HCT116 (cell line): ENCODE results near the gene MYH11. TPM values are rescaled to one million over a fixed set of nuclear protein-coding genes. Genes with fewer than 3 reads are reported as not detected.

ENCODE experiments used
- ATAC-seq: fragments of 200-7000 bp; cut with Tn5 transposase; 2 replicates; pipeline ENCODE4 v1.9.1; 2020; ENCODE audit warnings: mild to moderate bottlenecking, moderate library complexity
- BruUV-seq: library from RNA; stranded (reverse); fragments of 400-500 nt; replicated peaks from 2 replicates; lab custom pipeline; 2021; lab: Mats Ljungman, UMichigan
- CTCF ChIA-PET: fragments of 300-600 bp; sonication (Branson Sonifier 250); formaldehyde crosslinking; loops from one replicate; lab custom pipeline; 2021; ENCODE audit warnings: antibody characterized with exemption; lab: Charles Lee
- POLR2A ChIA-PET: fragments of 300-600, 350-600 bp; sonication (Branson Sonifier 250); formaldehyde crosslinking; loops from one replicate; lab custom pipeline; 2021; ENCODE audit warnings: antibody characterized with exemption; lab: Charles Lee
- RAD21 ChIA-PET, 2 experiments: fragments of 300-600 bp; sonication (Branson Sonifier 250); formaldehyde crosslinking; loops; one replicate each; lab custom pipeline; 2023; ENCODE audit warnings: low total read pairs in 2 of 2; ENCODE audit not compliant: uncharacterized antibody in 2 of 2, unreplicated experiment in 2 of 2, low non-redundant PET in 1 of 2; lab: Charles Lee
- DNase-seq: peaks from one replicate; pipeline ENCODE4 v3.0.0-alpha.2; 2010; ENCODE audit warnings: low read depth, low spot score
- H2AFZ ChIP-seq: fragments of 200-600 bp; shearing (Covaris generic), sonication (generic); 2 replicates; pipeline ENCODE4 v1.6.1; 2017; ENCODE audit warnings: low read depth, mixed run types, mixed read lengths, antibody characterized with exemption, low read length; ENCODE audit not compliant: poor library complexity, severe bottlenecking
- H3K27ac ChIP-seq: 2 replicates; pipeline ENCODE4 v1.5.1; 2012; ENCODE audit warnings: low read depth, low read length
- H3K27me3 ChIP-seq: fragments of 200-600 bp; sonication (generic); 2 replicates; pipeline ENCODE4 v1.6.1; 2016; ENCODE audit warnings: mixed run types, low read length, mixed read lengths; ENCODE audit not compliant: insufficient read depth
- H3K36me3 ChIP-seq, 2 experiments: fragments of 200-500 bp in 1 of 2; fragments of 200-600 bp in 1 of 2; sonication (Bioruptor generic) in 1 of 2; sonication (generic) in 1 of 2; 2 replicates each; pipeline versions ENCODE4 v1.5.1 to v1.6.1; 2014 to 2016; ENCODE audit warnings: low read length in 2 of 2, inconsistent platforms in 1 of 2, mixed read lengths in 1 of 2, mixed run types in 1 of 2; ENCODE audit not compliant: insufficient read depth in 2 of 2, control insufficient read depth in 1 of 2
- H3K4me1 ChIP-seq, 2 experiments: fragments of 200-600 bp in 1 of 2; sonication (generic) in 1 of 2; 2 replicates each; pipeline versions ENCODE4 v1.5.1 to v1.6.1; 2012 to 2017; ENCODE audit warnings: low read length in 2 of 2, inconsistent platforms in 1 of 2, mild to moderate bottlenecking in 1 of 2, mixed read lengths in 1 of 2, mixed run types in 1 of 2, moderate library complexity in 1 of 2; ENCODE audit not compliant: insufficient read depth in 2 of 2, control insufficient read depth in 1 of 2
- H3K4me2 ChIP-seq: fragments of 200-600 bp; sonication (generic); 2 replicates; pipeline ENCODE4 v1.6.1; 2017; ENCODE audit warnings: mixed run types, low read length, mixed read lengths
- H3K4me3 ChIP-seq, 2 experiments: fragments of 200-600 bp in 1 of 2; sonication (generic) in 1 of 2; replicated peaks in 1 of 2; 2 replicates each; pipeline ENCODE4 v1.5.1; 2011 to 2016; ENCODE audit warnings: low read length in 2 of 2, control low read depth in 1 of 2, low read depth in 1 of 2, mild to moderate bottlenecking in 1 of 2, mixed read lengths in 1 of 2, mixed run types in 1 of 2
- H3K79me2 ChIP-seq: fragments of 200-600 bp; sonication (generic); 2 replicates; pipeline ENCODE4 v1.6.1; 2017; ENCODE audit warnings: mild to moderate bottlenecking, mixed run types, low read length, moderate library complexity, mixed read lengths; ENCODE audit not compliant: insufficient read depth
- H3K9ac ChIP-seq: fragments of 200-600 bp; sonication (generic); 2 replicates; pipeline ENCODE4 v1.6.1; 2016; ENCODE audit warnings: low read length, mixed read lengths
- H3K9me2 ChIP-seq: fragments of 200-600 bp; sonication (generic), shearing (Covaris generic); 2 replicates; pipeline ENCODE4 v1.6.1; 2017; ENCODE audit warnings: mixed run types, mild to moderate bottlenecking, moderate library complexity; ENCODE audit not compliant: insufficient read depth
- H3K9me3 ChIP-seq, 2 experiments: fragments of 200-500 bp in 1 of 2; fragments of 200-600 bp in 1 of 2; sonication (Bioruptor generic) in 1 of 2; sonication (generic) in 1 of 2; 2 replicates each; pipeline ENCODE4 v1.6.1; 2014 to 2017; ENCODE audit warnings: low read length in 2 of 2, mixed read lengths in 2 of 2, inconsistent platforms in 1 of 2, low read depth in 1 of 2, mild to moderate bottlenecking in 1 of 2, mixed run types in 1 of 2, moderate library complexity in 1 of 2; ENCODE audit not compliant: control insufficient read depth in 1 of 2, insufficient read depth in 1 of 2
- H4K20me1 ChIP-seq: fragments of 200-600 bp; sonication (generic), shearing (Covaris generic); 2 replicates; pipeline ENCODE4 v1.6.1; 2017; ENCODE audit warnings: mixed run types, mild to moderate bottlenecking, moderate library complexity; ENCODE audit not compliant: insufficient read depth
- CBX3 ChIP-seq: IDR thresholded peaks from 2 replicates; pipeline ENCODE4 v1.6.1; 2012; ENCODE audit warnings: low read depth
- CTCF ChIP-seq, 3 experiments: fragments of 200-600 bp in 1 of 3; sonication (generic) in 1 of 3; IDR thresholded peaks in 2 of 3; conservative IDR thresholded peaks in 1 of 3; 2 replicates each; pipeline ENCODE4 v1.5.1; 2012 to 2017; ENCODE audit warnings: low read depth in 2 of 3, low read length in 2 of 3, antibody characterized with exemption in 1 of 3, borderline replicate concordance in 1 of 3, control low read depth in 1 of 3, mild to moderate bottlenecking in 1 of 3, mixed read lengths in 1 of 3, mixed run types in 1 of 3, moderate library complexity in 1 of 3; ENCODE audit not compliant: insufficient read depth in 1 of 3
- EGR1 ChIP-seq: IDR thresholded peaks from 2 replicates; pipeline ENCODE4 v1.6.1; 2012; ENCODE audit warnings: low read depth
- ELF1 ChIP-seq: IDR thresholded peaks from 2 replicates; pipeline ENCODE4 v1.6.1; 2012; ENCODE audit warnings: low read depth, borderline replicate concordance
- EZH2 ChIP-seq: fragments of 200-600 bp; sonication (generic); IDR thresholded peaks from 2 replicates; pipeline ENCODE4 v1.6.1; 2017; ENCODE audit warnings: antibody characterized with exemption, mixed run types
- RAD21 ChIP-seq: IDR thresholded peaks from 2 replicates; pipeline ENCODE4 v1.6.1; 2012; ENCODE audit warnings: low read depth, mild to moderate bottlenecking
- SP1 ChIP-seq: IDR thresholded peaks from 2 replicates; pipeline ENCODE4 v1.6.1; 2012; ENCODE audit warnings: low read depth
- ZFX ChIP-seq: fragments of 450-650 bp; IDR thresholded peaks from 2 replicates; pipeline ENCODE4 v1.6.1; 2017
- ZNF274 ChIP-seq: fragments of 200-500 bp; sonication (Bioruptor generic); IDR thresholded peaks from 2 replicates; pipeline ENCODE4 v1.6.1; 2014; ENCODE audit warnings: mild to moderate bottlenecking, low read depth, low read length, inconsistent platforms
- intact Hi-C: fragments of 100-400 bp; cut with micrococcal nuclease; formaldehyde crosslinking; loops from 2 replicates; pipeline ENCODE4 v1.10.0; 2022
- total RNA-seq: library from RNA; stranded (reverse); gene quantifications from one replicate; pipeline ENCODE4 v1.2.1, GENCODE V29; 2021; ENCODE audit not compliant: unreplicated experiment
- TF ChIP-seq, protein P1 (sequence below): IDR thresholded peaks from 2 replicates; pipeline ENCODE4 v1.6.1; 2012; ENCODE audit warnings: low read depth
- TF ChIP-seq, protein P2 (sequence below): IDR thresholded peaks from 2 replicates; pipeline ENCODE4 v1.6.1; 2011; ENCODE audit warnings: mild to moderate bottlenecking, low read length, moderate library complexity; ENCODE audit not compliant: insufficient replicate concordance; ENCODE audit errors: extremely low read depth
- TF ChIP-seq, protein P3 (sequence below): IDR thresholded peaks from 2 replicates; pipeline ENCODE4 v1.6.1; 2012

MYH11 gene
- total RNA-seq, 1 experiment from 2014 or later, result 0.61 TPM

DNA sequence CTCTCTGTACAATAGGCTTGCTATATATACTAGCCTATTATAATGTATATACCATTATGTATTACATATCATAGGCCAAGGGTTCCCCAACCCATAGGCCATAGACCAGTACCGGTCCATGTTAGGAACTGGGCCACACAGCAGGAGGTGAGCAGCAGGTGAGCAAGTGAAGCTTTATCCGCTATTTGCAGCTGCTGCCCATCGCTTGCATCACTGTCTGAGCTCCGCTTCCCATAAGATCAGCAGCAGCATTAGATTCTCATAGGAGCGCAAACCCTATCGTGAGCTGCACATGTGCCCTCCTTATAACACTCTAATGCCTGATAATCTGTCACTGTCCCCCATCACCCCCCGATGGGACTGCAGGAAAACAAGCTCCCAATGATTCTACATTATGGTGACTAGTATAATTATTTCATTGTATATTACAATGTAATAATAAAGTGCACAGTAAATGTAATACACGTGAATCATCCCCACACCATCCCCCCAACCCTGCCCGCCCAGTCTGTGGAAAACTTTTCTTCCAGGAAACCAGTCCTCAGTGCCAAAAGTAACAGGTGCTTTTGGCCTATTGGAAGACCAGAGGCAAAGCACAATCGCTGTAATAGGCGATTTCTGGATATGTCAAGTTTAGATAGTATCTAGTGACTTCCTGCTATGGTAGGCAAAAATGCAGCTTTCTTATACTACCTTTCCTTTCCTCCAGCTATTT, 84.1 kb downstream of the MYH11 start:
- H3K4me3 ChIP-seq, result no peak overlapping the region
- POLR2A ChIA-PET, result no interaction called here
- no peak overlapping the region for H2AFZ ChIP-seq
- no peaks in the 10 kb centered on the region for H3K27me3 ChIP-seq
- DNase-seq (no peak), ATAC-seq (no peak)
- no peaks in the 10 kb centered on the region for H3K36me3 ChIP-seq
- no peaks in the 10 kb centered on the region for H3K4me1 ChIP-seq
- H3K9me2 ChIP-seq, result no peaks in the 10 kb centered on the region
- H3K9ac ChIP-seq, result no peak overlapping the region
- intact Hi-C loops, result no loop called here
- no peak overlapping the region for H3K27ac ChIP-seq
- H4K20me1 ChIP-seq, result no peaks in the 10 kb centered on the region
- no TSS peak for BruUV-seq
- RAD21 ChIA-PET, result no interaction called here
- no peak overlapping the region for H3K4me2 ChIP-seq
- TF ChIP-seq ZNF274, result no peak
- no peak for TF ChIP-seq EGR1
- TF ChIP-seq SP1, result no peak
- TF ChIP-seq RAD21, result no peak
- no peak for TF ChIP-seq ELF1
- TF ChIP-seq, protein P1, sequence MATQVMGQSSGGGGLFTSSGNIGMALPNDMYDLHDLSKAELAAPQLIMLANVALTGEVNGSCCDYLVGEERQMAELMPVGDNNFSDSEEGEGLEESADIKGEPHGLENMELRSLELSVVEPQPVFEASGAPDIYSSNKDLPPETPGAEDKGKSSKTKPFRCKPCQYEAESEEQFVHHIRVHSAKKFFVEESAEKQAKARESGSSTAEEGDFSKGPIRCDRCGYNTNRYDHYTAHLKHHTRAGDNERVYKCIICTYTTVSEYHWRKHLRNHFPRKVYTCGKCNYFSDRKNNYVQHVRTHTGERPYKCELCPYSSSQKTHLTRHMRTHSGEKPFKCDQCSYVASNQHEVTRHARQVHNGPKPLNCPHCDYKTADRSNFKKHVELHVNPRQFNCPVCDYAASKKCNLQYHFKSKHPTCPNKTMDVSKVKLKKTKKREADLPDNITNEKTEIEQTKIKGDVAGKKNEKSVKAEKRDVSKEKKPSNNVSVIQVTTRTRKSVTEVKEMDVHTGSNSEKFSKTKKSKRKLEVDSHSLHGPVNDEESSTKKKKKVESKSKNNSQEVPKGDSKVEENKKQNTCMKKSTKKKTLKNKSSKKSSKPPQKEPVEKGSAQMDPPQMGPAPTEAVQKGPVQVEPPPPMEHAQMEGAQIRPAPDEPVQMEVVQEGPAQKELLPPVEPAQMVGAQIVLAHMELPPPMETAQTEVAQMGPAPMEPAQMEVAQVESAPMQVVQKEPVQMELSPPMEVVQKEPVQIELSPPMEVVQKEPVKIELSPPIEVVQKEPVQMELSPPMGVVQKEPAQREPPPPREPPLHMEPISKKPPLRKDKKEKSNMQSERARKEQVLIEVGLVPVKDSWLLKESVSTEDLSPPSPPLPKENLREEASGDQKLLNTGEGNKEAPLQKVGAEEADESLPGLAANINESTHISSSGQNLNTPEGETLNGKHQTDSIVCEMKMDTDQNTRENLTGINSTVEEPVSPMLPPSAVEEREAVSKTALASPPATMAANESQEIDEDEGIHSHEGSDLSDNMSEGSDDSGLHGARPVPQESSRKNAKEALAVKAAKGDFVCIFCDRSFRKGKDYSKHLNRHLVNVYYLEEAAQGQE, result no peak
- no peak for TF ChIP-seq ZFX
- TF ChIP-seq CBX3, result no peak
- TF ChIP-seq CTCF (IDR thresholded peaks at IDR 0.05 in 2 of 3, conservative IDR thresholded peaks at IDR 0.05 in 1 of 3; ENCODE audit: borderline replicate concordance in 1 of 3, insufficient read depth in 1 of 3, low read depth in 2 of 3, low read length in 2 of 3), result no peak
- TF ChIP-seq, protein P2, sequence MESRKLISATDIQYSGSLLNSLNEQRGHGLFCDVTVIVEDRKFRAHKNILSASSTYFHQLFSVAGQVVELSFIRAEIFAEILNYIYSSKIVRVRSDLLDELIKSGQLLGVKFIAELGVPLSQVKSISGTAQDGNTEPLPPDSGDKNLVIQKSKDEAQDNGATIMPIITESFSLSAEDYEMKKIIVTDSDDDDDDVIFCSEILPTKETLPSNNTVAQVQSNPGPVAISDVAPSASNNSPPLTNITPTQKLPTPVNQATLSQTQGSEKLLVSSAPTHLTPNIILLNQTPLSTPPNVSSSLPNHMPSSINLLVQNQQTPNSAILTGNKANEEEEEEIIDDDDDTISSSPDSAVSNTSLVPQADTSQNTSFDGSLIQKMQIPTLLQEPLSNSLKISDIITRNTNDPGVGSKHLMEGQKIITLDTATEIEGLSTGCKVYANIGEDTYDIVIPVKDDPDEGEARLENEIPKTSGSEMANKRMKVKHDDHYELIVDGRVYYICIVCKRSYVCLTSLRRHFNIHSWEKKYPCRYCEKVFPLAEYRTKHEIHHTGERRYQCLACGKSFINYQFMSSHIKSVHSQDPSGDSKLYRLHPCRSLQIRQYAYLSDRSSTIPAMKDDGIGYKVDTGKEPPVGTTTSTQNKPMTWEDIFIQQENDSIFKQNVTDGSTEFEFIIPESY, result no peak
- TF ChIP-seq, protein P3, sequence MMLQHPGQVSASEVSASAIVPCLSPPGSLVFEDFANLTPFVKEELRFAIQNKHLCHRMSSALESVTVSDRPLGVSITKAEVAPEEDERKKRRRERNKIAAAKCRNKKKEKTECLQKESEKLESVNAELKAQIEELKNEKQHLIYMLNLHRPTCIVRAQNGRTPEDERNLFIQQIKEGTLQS, result no peak
- no peak for TF ChIP-seq EZH2
- no peaks in the 10 kb centered on the region for H3K9me3 ChIP-seq
- CTCF ChIA-PET, result no interaction called here
- H3K79me2 ChIP-seq, result no peaks in the 10 kb centered on the region
